ENCODE measurements around the gene REM2. TPM values are rescaled to one million over a fixed set of nuclear protein-coding genes. Genes with fewer than 3 reads are reported as not detected.
A peak's percentile ranks its signal among the peaks of the same experiment; 100 is the strongest.

The REM2 gene
- total and polyA plus RNA-seq, 2 of the 4 experiments (the other 2 are of a cell fraction): under 0.01 to 0.07 TPM

GRCh38 chr14:22838631-22839041 is 44.4 kb upstream of the REM2 start (continued):
- 0 out of 2 replicates have a peak, but pooled peaks have one; percentile 4 for TF ChIP-seq RAD21 (IDR thresholded peaks at IDR 0.05; ENCODE audit: low read length)

- H3K27ac ChIP-seq (ENCODE audit: insufficient read depth, low read length): peak overlapping the region; percentile 96
- H2AK5ac ChIP-seq (ENCODE audit: low read depth, low read length): peak overlapping the region; percentile 97
- ChIA-PET POLR2A (ENCODE audit: unreplicated experiment) (interaction anchor here (0.5 to 3.6 kb wide), 3 partner anchors 10 to 468 kb away, joined by 9 to 25 read pairs (median 20); partner anchors contain the start of gene BCL2L2), CTCF (interaction anchor here (0.6 to 2.1 kb wide), 3 partner anchors 13 to 61 kb away, joined by 3 to 9 read pairs (median 7); no protein-coding TSS in a partner anchor)
- H3K4me3 ChIP-seq (ENCODE audit: insufficient read depth, low read depth, low read length): peak overlapping the region; percentile 64
- peak overlapping the region; percentile 68 for H3K14ac ChIP-seq (replicated peaks; ENCODE audit: low read depth, low read length)
- 0% methylated on average over 1 of the region's 6 CpGs; no CpG with 5 or more reads in 1 of the 2 experiments for WGBS, 2 experiments (ENCODE audit: extremely low coverage in 2 of 2, insufficient read length in 1 of 2)
- peak overlapping the region; percentile 86 for H2BK120ac ChIP-seq (ENCODE audit: low read depth, low read length)
- peaks cover 15% of the 10 kb centered on the region for H3K4me1 ChIP-seq (ENCODE audit: control insufficient read depth, insufficient read depth, low read length)
- peak overlapping the region; percentile 90 for H3K23ac ChIP-seq (ENCODE audit: low read depth, low read length)
- H3K9ac ChIP-seq (ENCODE audit: low read depth, low read length): peak overlapping the region; percentile 94
- peak overlapping the region; percentile 96 for H2AK9ac ChIP-seq (replicated peaks; ENCODE audit: low read depth, low read length, poor library complexity)
- peak; percentile 54 for DNase-seq
- H3K36me3 ChIP-seq (ENCODE audit: control insufficient read depth, insufficient read depth, low read length): peaks cover 49% of the 10 kb centered on the region
- peak overlapping the region; percentile 53 for H2BK20ac ChIP-seq (ENCODE audit: low read depth, low read length)
- no TSS peak for BruUV-seq (replicated peaks)
- peak overlapping the region; percentile 68; the same call in 2 of the 3 replicates for H2BK15ac ChIP-seq (ENCODE audit: low read depth, low read length)
- peak overlapping the region; percentile 93 for H4K91ac ChIP-seq (ENCODE audit: insufficient read depth, low read depth, low read length)
- H3K56ac ChIP-seq (ENCODE audit: extremely low read depth, insufficient read depth, low read length): peak overlapping the region; percentile 72; the same call in 1 of the 2 replicates
- no peaks in the 10 kb centered on the region for H3K9me3 ChIP-seq (ENCODE audit: control insufficient read depth, insufficient read depth, low read length)
- peak overlapping the region; percentile 67 for H4K5ac ChIP-seq (ENCODE audit: low read depth, low read length)
- peak overlapping the region; percentile 77 for H2BK5ac ChIP-seq (ENCODE audit: low read depth, low read length, poor library complexity, severe bottlenecking)
- dilution Hi-C loops (cut with HindIII; ENCODE audit: low sequenced_read_pairs, unreplicated experiment): no loop called here
- H3K9me1 ChIP-seq (ENCODE audit: insufficient read depth, low read length): peaks cover 24% of the 10 kb centered on the region
- H3K79me1 ChIP-seq (ENCODE audit: low read depth in 1 of 2, low read length in 2 of 2): peaks cover 6 to 57% of the 10 kb centered on the region in 2 experiments; a peak in 3 of 4 replicates
- H3K27me3 ChIP-seq (ENCODE audit: control insufficient read depth, insufficient read depth, low read length): no peaks in the 10 kb centered on the region
- peak overlapping the region; percentile 89 to 95 for H4K8ac ChIP-seq (ENCODE audit: low read depth in 2 of 2, low read length in 2 of 2)
- in situ Hi-C loops (cut with MboI; ENCODE audit: low sequenced_read_pairs): no loop called here
- H3K4me2 ChIP-seq (ENCODE audit: low read depth, low read length): peak overlapping the region; percentile 81
- no peak for ATAC-seq (ENCODE audit: low read depth)
- peaks cover 44% of the 10 kb centered on the region for H4K20me1 ChIP-seq (ENCODE audit: insufficient read depth, low read length)
- peak overlapping the region; percentile 93 for H3K4ac ChIP-seq (ENCODE audit: low read depth, low read length)
- peak overlapping the region; percentile 45 for H2AFZ ChIP-seq (replicated peaks; ENCODE audit: low read length, poor library complexity)
- intact Hi-C loops (cut with micrococcal nuclease): loop anchor here (5.0 kb wide), 6 partner anchors 58 to 282 kb away; partner anchors contain the start of genes AJUBA and RBM23
- H3K18ac ChIP-seq (ENCODE audit: low read depth, low read length): peak overlapping the region; percentile 77
- no peak for TF ChIP-seq NFE2L2 (IDR thresholded peaks at IDR 0.05; ENCODE audit: low read depth, low read length)
- TF ChIP-seq ELK1 (IDR thresholded peaks at IDR 0.05; ENCODE audit: borderline replicate concordance, low read depth, low read length): no peak
- no peak for TF ChIP-seq MXI1 (IDR thresholded peaks at IDR 0.05; ENCODE audit: borderline replicate concordance, low read depth, low read length)
- TF ChIP-seq POLR2A (IDR thresholded peaks at IDR 0.05; ENCODE audit: low read depth, low read length): peak; percentile 37; the same call in 1 of the 2 replicates
- no peak for TF ChIP-seq USF2 (IDR thresholded peaks at IDR 0.05; ENCODE audit: low read depth, low read length)
- TF ChIP-seq FOS (IDR thresholded peaks at IDR 0.05; ENCODE audit: low read depth, low read length): no peak
- no peak for TF ChIP-seq MAFK (IDR thresholded peaks at IDR 0.05; ENCODE audit: low read depth, low read length)
- TF ChIP-seq RAD21 (IDR thresholded peaks at IDR 0.05; ENCODE audit: low read length): no peak
- TF ChIP-seq MAZ (IDR thresholded peaks at IDR 0.05; ENCODE audit: borderline replicate concordance, low read depth, low read length): no peak
- TF ChIP-seq BHLHE40 (IDR thresholded peaks at IDR 0.05; ENCODE audit: low read depth, low read length): no peak
- TF ChIP-seq RFX5 (IDR thresholded peaks at IDR 0.05; ENCODE audit: low read depth, low read length): no peak
- TF ChIP-seq SMC3 (IDR thresholded peaks at IDR 0.05; ENCODE audit: low read depth, low read length): no peak
Observed at GRCh38 chr14:22839159-22839779, 43.8 kb upstream of the REM2 start.
